GM23338 (cell line): Measurements from ENCODE around the gene LMBR1. TPM values are rescaled to one million over a fixed set of nuclear protein-coding genes. Genes with fewer than 3 reads are reported as not detected.

Experiments
- ATAC-seq: fragments of 200-7000 bp; cut with Tn5 transposase; 3 replicates; pipeline ENCODE4 v1.9.1; 2020
- DNase-seq: peaks from one replicate; pipeline ENCODE4 v3.0.0-alpha.2; 2015; ENCODE audit warnings: low spot score
- H2AFZ ChIP-seq: fragments of 200-600 bp; sonication (generic); 2 replicates; pipeline ENCODE4 v1.8.0; 2016; ENCODE audit warnings: antibody characterized with exemption, mild to moderate bottlenecking, moderate library complexity
- H3F3A ChIP-seq: fragments of 200-600 bp; sonication (generic); replicated peaks from 2 replicates; pipeline ENCODE4 v1.8.0; 2017; ENCODE audit warnings: antibody characterized with exemption, mixed run types, low read depth
- H3K27ac ChIP-seq: fragments of 200-600 bp; sonication (generic); 2 replicates; pipeline ENCODE4 v1.6.1; 2016; ENCODE audit warnings: low read depth
- H3K27me3 ChIP-seq: fragments of 200-600 bp; sonication (generic); 2 replicates; pipeline ENCODE4 v1.8.0; 2016; ENCODE audit warnings: mild to moderate bottlenecking, mixed run types, moderate library complexity; ENCODE audit not compliant: insufficient read depth
- H3K36me3 ChIP-seq: fragments of 200-600 bp; sonication (generic); 2 replicates; pipeline ENCODE4 v1.8.0; 2016; ENCODE audit warnings: mild to moderate bottlenecking; ENCODE audit not compliant: insufficient read depth
- H3K4me1 ChIP-seq: fragments of 200-600 bp; sonication (generic); 2 replicates; pipeline ENCODE4 v1.8.0; 2016; ENCODE audit warnings: mild to moderate bottlenecking, moderate library complexity; ENCODE audit not compliant: insufficient read depth
- H3K4me2 ChIP-seq: fragments of 200-600 bp; sonication (generic); 2 replicates; pipeline ENCODE4 v1.7.1; 2017; ENCODE audit warnings: mixed run types
- H3K4me3 ChIP-seq: fragments of 200-600 bp; sonication (generic); 2 replicates; pipeline ENCODE4 v1.6.1; 2016; ENCODE audit warnings: mixed run types
- H3K79me2 ChIP-seq: fragments of 200-600 bp; sonication (generic); replicated peaks from 2 replicates; pipeline ENCODE4 v1.8.0; 2017; ENCODE audit warnings: mild to moderate bottlenecking; ENCODE audit not compliant: insufficient read depth
- H3K9me2 ChIP-seq: fragments of 200-600 bp; sonication (generic); 2 replicates; pipeline ENCODE4 v1.8.0; 2017; ENCODE audit not compliant: insufficient read depth
- H4K20me1 ChIP-seq: fragments of 200-600 bp; sonication (generic); replicated peaks from 2 replicates; pipeline ENCODE4 v1.8.0; 2017; ENCODE audit warnings: mild to moderate bottlenecking; ENCODE audit not compliant: insufficient read depth
- H3K27ac Mint-ChIP-seq: 2 replicates; pipeline ENCODE4 v1.8.0; 2020; ENCODE audit warnings: inconsistent platforms, mild to moderate bottlenecking, moderate library complexity, mixed read lengths
- H3K27me3 Mint-ChIP-seq: 3 replicates; pipeline ENCODE4 v1.8.0; 2022; ENCODE audit warnings: low read depth, mild to moderate bottlenecking, moderate library complexity, mixed read lengths, inconsistent platforms; ENCODE audit not compliant: insufficient read depth, poor library complexity
- H3K36me3 Mint-ChIP-seq: 3 replicates; pipeline ENCODE4 v1.8.0; 2021; ENCODE audit warnings: low read depth, mild to moderate bottlenecking, inconsistent platforms, moderate library complexity, mixed read lengths
- H3K4me1 Mint-ChIP-seq: 3 replicates; pipeline ENCODE4 v1.8.0; 2020; ENCODE audit warnings: mild to moderate bottlenecking, inconsistent platforms, mixed read lengths
- H3K4me3 Mint-ChIP-seq: 3 replicates; pipeline ENCODE4 v1.8.0; 2021; ENCODE audit warnings: moderate library complexity, mild to moderate bottlenecking, inconsistent platforms, mixed read lengths
- H3K9me3 Mint-ChIP-seq: 3 replicates; pipeline ENCODE4 v1.8.0; 2020; ENCODE audit warnings: moderate library complexity, mild to moderate bottlenecking, inconsistent platforms, mixed read lengths
- CREB1 ChIP-seq: fragments of 250-450 bp; sonication (Bioruptor Pico); IDR thresholded peaks from 2 replicates; pipeline ENCODE4 v1.5.0; 2020; ENCODE audit warnings: low read depth, mild to moderate bottlenecking, moderate library complexity
- EZH2 ChIP-seq: fragments of 200-600 bp; sonication (generic); IDR thresholded peaks from one replicate; pipeline ENCODE4 v1.8.0; 2017; ENCODE audit warnings: antibody characterized with exemption, mild to moderate bottlenecking, low read depth; ENCODE audit not compliant: unreplicated experiment
- EZH2phosphoT487 ChIP-seq: fragments of 200-600 bp; sonication (generic); IDR thresholded peaks from one replicate; pipeline ENCODE4 v1.8.1; 2018; ENCODE audit warnings: antibody characterized with exemption; ENCODE audit not compliant: unreplicated experiment
- JUNB ChIP-seq: IDR thresholded peaks from one replicate; pipeline ENCODE4 v1.6.1; 2016; ENCODE audit warnings: antibody characterized with exemption; ENCODE audit not compliant: unreplicated experiment
- NANOG ChIP-seq: IDR thresholded peaks from 2 replicates; pipeline ENCODE4 v1.6.1; 2016; ENCODE audit warnings: antibody characterized with exemption, borderline replicate concordance
- POLR2AphosphoS5 ChIP-seq: IDR thresholded peaks from 2 replicates; pipeline ENCODE4 v1.6.1; 2016; ENCODE audit warnings: antibody characterized with exemption, low read depth
- STAT1 ChIP-seq: IDR thresholded peaks from one replicate; pipeline ENCODE4 v1.6.1; 2016; ENCODE audit warnings: antibody characterized with exemption; ENCODE audit not compliant: unreplicated experiment
- ZNF114 ChIP-seq: fragments of 250-450 bp; sonication (Bioruptor Pico); IDR thresholded peaks from 2 replicates; pipeline ENCODE4 v1.5.0; 2020; ENCODE audit warnings: mild to moderate bottlenecking, moderate library complexity
- ZNF331 ChIP-seq: fragments of 250-450 bp; sonication (Bioruptor Pico); IDR thresholded peaks from 2 replicates; pipeline ENCODE4 v1.5.0; 2020; ENCODE audit warnings: low read depth, mild to moderate bottlenecking, moderate library complexity
- polyA plus RNA-seq: library from polyadenylated mRNA; unstranded; fragments of >200 nt; fragmentation: Nextera tagmentation; extraction: Ambion mirVana; gene quantifications from 2 replicates; pipeline ENCODE4 v1.2.1, GENCODE V29; 2016
- total RNA-seq: library from RNA; depleted of rRNA; stranded (reverse); fragments of >200 nt; shearing (Covaris generic); gene quantifications from 2 replicates; pipeline ENCODE4 v1.2.3, GENCODE V29; 2014
- TF ChIP-seq, protein P1 (sequence below): IDR thresholded peaks from one replicate; pipeline ENCODE4 v1.6.1; 2018; ENCODE audit warnings: antibody characterized with exemption; ENCODE audit not compliant: unreplicated experiment
- TF ChIP-seq, protein P2 (sequence below), 2 experiments: fragments of 200-600 bp in 1 of 2; sonication (generic) in 1 of 2; conservative IDR thresholded peaks; 2 replicates each; pipeline versions ENCODE4 v1.5.1 to v1.6.1; 2016 to 2017; ENCODE audit warnings: antibody characterized with exemption in 2 of 2, low read depth in 2 of 2, mild to moderate bottlenecking in 2 of 2, moderate library complexity in 1 of 2
- TF ChIP-seq, protein P3 (sequence below): fragments of 250-450 bp; sonication (Bioruptor Pico); IDR thresholded peaks from 2 replicates; pipeline ENCODE4 v1.5.0; 2020; ENCODE audit warnings: mild to moderate bottlenecking, moderate library complexity
- TF ChIP-seq, protein P4 (sequence below): IDR thresholded peaks from 2 replicates; pipeline ENCODE4 v1.6.1; 2016; ENCODE audit warnings: antibody characterized with exemption

The LMBR1 gene
- total and polyA plus RNA-seq, 2 experiments from 2014 or later = 21.8 to 90.1 TPM

DNA sequence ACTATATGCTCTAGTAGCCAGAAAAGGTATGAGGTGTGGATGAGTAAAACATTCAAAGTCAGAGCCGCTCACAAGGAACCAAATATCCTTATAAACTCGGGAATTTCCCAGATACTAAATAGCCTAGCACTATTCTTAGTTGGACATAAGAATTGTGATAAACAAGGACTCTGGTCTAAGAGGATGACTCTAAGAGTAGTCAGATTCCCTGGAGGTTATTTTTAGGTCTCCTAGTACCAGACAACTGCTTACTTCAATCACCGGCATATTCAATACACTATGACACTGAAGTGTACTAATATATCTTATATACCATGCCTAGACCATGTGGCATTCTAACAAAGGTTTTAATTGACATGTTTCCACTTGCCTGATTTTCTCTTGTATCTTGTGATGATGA lies 56.5 kb downstream of the LMBR1 start:
- ATAC-seq (no peak), DNase-seq (no peak)
- H3K9me2 ChIP-seq = no peaks in the 10 kb centered on the region
- H3K27me3 ChIP-seq = no peaks in the 10 kb centered on the region
- H3K4me1 ChIP-seq = no peaks in the 10 kb centered on the region
- peaks cover 14% of the 10 kb centered on the region for H4K20me1 ChIP-seq
- H3K79me2 ChIP-seq = peaks cover 34% of the 10 kb centered on the region
- Mint-ChIP-seq H3K9me3 (no peaks in the 10 kb centered on the region), H3K27ac (no peak overlapping the region), H3K27me3 (peaks cover 4% of the 10 kb centered on the region), H3K4me3 (no peak overlapping the region), H3K4me1 (peaks cover 8% of the 10 kb centered on the region), H3K36me3 (peaks cover 7% of the 10 kb centered on the region; the same call in 1 of the 3 replicates)
- H3K27ac ChIP-seq = no peak overlapping the region
- H3K4me3 ChIP-seq = no peak overlapping the region
- no peak for TF ChIP-seq NANOG
- TF ChIP-seq STAT1 = no peak
- no peak for TF ChIP-seq EZH2phosphoT487
- TF ChIP-seq EZH2 = no peak
- TF ChIP-seq, protein P1, sequence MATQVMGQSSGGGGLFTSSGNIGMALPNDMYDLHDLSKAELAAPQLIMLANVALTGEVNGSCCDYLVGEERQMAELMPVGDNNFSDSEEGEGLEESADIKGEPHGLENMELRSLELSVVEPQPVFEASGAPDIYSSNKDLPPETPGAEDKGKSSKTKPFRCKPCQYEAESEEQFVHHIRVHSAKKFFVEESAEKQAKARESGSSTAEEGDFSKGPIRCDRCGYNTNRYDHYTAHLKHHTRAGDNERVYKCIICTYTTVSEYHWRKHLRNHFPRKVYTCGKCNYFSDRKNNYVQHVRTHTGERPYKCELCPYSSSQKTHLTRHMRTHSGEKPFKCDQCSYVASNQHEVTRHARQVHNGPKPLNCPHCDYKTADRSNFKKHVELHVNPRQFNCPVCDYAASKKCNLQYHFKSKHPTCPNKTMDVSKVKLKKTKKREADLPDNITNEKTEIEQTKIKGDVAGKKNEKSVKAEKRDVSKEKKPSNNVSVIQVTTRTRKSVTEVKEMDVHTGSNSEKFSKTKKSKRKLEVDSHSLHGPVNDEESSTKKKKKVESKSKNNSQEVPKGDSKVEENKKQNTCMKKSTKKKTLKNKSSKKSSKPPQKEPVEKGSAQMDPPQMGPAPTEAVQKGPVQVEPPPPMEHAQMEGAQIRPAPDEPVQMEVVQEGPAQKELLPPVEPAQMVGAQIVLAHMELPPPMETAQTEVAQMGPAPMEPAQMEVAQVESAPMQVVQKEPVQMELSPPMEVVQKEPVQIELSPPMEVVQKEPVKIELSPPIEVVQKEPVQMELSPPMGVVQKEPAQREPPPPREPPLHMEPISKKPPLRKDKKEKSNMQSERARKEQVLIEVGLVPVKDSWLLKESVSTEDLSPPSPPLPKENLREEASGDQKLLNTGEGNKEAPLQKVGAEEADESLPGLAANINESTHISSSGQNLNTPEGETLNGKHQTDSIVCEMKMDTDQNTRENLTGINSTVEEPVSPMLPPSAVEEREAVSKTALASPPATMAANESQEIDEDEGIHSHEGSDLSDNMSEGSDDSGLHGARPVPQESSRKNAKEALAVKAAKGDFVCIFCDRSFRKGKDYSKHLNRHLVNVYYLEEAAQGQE = no peak
- no peak for TF ChIP-seq JUNB
- TF ChIP-seq ZNF331 = no peak
- no peak for TF ChIP-seq ZNF114 (CRISPR knock-in tag)
- no peak for TF ChIP-seq CREB1
- no peak for TF ChIP-seq POLR2AphosphoS5
- TF ChIP-seq, protein P2, sequence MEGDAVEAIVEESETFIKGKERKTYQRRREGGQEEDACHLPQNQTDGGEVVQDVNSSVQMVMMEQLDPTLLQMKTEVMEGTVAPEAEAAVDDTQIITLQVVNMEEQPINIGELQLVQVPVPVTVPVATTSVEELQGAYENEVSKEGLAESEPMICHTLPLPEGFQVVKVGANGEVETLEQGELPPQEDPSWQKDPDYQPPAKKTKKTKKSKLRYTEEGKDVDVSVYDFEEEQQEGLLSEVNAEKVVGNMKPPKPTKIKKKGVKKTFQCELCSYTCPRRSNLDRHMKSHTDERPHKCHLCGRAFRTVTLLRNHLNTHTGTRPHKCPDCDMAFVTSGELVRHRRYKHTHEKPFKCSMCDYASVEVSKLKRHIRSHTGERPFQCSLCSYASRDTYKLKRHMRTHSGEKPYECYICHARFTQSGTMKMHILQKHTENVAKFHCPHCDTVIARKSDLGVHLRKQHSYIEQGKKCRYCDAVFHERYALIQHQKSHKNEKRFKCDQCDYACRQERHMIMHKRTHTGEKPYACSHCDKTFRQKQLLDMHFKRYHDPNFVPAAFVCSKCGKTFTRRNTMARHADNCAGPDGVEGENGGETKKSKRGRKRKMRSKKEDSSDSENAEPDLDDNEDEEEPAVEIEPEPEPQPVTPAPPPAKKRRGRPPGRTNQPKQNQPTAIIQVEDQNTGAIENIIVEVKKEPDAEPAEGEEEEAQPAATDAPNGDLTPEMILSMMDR (conservative IDR thresholded peaks at IDR 0.05; ENCODE audit: low read depth in 2 of 2) = no peak
- TF ChIP-seq, protein P3, sequence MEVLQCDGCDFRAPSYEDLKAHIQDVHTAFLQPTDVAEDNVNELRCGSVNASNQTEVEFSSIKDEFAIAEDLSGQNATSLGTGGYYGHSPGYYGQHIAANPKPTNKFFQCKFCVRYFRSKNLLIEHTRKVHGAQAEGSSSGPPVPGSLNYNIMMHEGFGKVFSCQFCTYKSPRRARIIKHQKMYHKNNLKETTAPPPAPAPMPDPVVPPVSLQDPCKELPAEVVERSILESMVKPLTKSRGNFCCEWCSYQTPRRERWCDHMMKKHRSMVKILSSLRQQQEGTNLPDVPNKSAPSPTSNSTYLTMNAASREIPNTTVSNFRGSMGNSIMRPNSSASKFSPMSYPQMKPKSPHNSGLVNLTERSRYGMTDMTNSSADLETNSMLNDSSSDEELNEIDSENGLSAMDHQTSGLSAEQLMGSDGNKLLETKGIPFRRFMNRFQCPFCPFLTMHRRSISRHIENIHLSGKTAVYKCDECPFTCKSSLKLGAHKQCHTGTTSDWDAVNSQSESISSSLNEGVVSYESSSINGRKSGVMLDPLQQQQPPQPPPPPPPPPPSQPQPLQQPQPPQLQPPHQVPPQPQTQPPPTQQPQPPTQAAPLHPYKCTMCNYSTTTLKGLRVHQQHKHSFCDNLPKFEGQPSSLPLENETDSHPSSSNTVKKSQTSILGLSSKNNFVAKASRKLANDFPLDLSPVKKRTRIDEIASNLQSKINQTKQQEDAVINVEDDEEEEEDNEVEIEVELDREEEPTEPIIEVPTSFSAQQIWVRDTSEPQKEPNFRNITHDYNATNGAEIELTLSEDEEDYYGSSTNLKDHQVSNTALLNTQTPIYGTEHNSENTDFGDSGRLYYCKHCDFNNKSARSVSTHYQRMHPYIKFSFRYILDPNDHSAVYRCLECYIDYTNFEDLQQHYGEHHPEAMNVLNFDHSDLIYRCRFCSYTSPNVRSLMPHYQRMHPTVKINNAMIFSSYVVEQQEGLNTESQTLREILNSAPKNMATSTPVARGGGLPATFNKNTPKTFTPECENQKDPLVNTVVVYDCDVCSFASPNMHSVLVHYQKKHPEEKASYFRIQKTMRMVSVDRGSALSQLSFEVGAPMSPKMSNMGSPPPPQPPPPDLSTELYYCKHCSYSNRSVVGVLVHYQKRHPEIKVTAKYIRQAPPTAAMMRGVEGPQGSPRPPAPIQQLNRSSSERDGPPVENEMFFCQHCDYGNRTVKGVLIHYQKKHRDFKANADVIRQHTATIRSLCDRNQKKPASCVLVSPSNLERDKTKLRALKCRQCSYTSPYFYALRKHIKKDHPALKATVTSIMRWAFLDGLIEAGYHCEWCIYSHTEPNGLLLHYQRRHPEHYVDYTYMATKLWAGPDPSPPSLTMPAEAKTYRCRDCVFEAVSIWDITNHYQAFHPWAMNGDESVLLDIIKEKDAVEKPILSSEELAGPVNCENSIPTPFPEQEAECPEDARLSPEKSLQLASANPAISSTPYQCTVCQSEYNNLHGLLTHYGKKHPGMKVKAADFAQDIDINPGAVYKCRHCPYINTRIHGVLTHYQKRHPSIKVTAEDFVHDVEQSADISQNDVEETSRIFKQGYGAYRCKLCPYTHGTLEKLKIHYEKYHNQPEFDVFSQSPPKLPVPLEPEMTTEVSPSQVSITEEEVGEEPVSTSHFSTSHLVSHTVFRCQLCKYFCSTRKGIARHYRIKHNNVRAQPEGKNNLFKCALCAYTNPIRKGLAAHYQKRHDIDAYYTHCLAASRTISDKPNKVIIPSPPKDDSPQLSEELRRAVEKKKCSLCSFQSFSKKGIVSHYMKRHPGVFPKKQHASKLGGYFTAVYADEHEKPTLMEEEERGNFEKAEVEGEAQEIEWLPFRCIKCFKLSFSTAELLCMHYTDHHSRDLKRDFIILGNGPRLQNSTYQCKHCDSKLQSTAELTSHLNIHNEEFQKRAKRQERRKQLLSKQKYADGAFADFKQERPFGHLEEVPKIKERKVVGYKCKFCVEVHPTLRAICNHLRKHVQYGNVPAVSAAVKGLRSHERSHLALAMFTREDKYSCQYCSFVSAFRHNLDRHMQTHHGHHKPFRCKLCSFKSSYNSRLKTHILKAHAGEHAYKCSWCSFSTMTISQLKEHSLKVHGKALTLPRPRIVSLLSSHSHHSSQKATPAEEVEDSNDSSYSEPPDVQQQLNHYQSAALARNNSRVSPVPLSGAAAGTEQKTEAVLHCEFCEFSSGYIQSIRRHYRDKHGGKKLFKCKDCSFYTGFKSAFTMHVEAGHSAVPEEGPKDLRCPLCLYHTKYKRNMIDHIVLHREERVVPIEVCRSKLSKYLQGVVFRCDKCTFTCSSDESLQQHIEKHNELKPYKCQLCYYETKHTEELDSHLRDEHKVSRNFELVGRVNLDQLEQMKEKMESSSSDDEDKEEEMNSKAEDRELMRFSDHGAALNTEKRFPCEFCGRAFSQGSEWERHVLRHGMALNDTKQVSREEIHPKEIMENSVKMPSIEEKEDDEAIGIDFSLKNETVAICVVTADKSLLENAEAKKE (CRISPR knock-in tag) = no peak
- TF ChIP-seq, protein P4, sequence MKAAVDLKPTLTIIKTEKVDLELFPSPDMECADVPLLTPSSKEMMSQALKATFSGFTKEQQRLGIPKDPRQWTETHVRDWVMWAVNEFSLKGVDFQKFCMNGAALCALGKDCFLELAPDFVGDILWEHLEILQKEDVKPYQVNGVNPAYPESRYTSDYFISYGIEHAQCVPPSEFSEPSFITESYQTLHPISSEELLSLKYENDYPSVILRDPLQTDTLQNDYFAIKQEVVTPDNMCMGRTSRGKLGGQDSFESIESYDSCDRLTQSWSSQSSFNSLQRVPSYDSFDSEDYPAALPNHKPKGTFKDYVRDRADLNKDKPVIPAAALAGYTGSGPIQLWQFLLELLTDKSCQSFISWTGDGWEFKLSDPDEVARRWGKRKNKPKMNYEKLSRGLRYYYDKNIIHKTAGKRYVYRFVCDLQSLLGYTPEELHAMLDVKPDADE = no peak
- H3F3A ChIP-seq = no peaks in the 10 kb centered on the region
- H3K36me3 ChIP-seq = peaks cover 5% of the 10 kb centered on the region; the same call in 1 of the 2 replicates
- no peak overlapping the region for H2AFZ ChIP-seq
- H3K4me2 ChIP-seq = no peak overlapping the region
